HFFc6 (cell line): Measurements from ENCODE around the gene STXBP2. TPM values are rescaled to one million over a fixed set of nuclear protein-coding genes. Genes with fewer than 3 reads are reported as not detected.

Experiments used
- DNase-seq: peaks from one replicate; pipeline ENCODE4 v3.0.0-alpha.2; 2018
- H3K27ac Mint-ChIP-seq: 2 replicates; pipeline ENCODE4 v1.8.0; 2020; ENCODE audit warnings: mild to moderate bottlenecking, mixed read lengths
- H3K27me3 Mint-ChIP-seq: 2 replicates; pipeline ENCODE4 v1.8.0; 2021; ENCODE audit warnings: mild to moderate bottlenecking, moderate library complexity, mixed read lengths; ENCODE audit not compliant: insufficient read depth
- H3K36me3 Mint-ChIP-seq: 2 replicates; pipeline ENCODE4 v1.8.0; 2021; ENCODE audit warnings: low read depth, mixed read lengths
- H3K4me1 Mint-ChIP-seq: 2 replicates; pipeline ENCODE4 v1.8.0; 2020; ENCODE audit warnings: low read depth, mixed read lengths
- H3K4me3 Mint-ChIP-seq: 2 replicates; pipeline ENCODE4 v1.8.0; 2020; ENCODE audit warnings: mild to moderate bottlenecking, moderate library complexity, mixed read lengths
- H3K9me3 Mint-ChIP-seq: 2 replicates; pipeline ENCODE4 v1.8.0; 2020; ENCODE audit warnings: mild to moderate bottlenecking, mixed read lengths
- CTCF ChIP-seq: fragments of 200-600 bp; sonication (generic); IDR thresholded peaks from 2 replicates; pipeline ENCODE4 v1.5.0; 2021; ENCODE audit warnings: antibody characterized with exemption, mild to moderate bottlenecking
- total RNA-seq, 6 experiments: library from RNA; stranded (reverse); fragmentation: NEBNext Ultra II Directional; extraction: Animal tissue kit (Norgen Biotek cat#: 25700); gene quantifications; 2 replicates in 1 of 6; 3 replicates in 5 of 6; pipeline ENCODE4 v1.2.3, GENCODE V29; 2021

The STXBP2 gene
- total RNA-seq, 6 experiments from 2014 or later: 1.8 to 6.7 (median 4.4) TPM

GRCh38 chr19:7657131-7657751 is 20.3 kb downstream of the STXBP2 start:
- Mint-ChIP-seq H3K4me3 (no peak overlapping the region), H3K9me3 (no peaks in the 10 kb centered on the region), H3K27ac (no peak overlapping the region), H3K4me1 (peaks cover 7% of the 10 kb centered on the region), H3K27me3 (peaks cover 32% of the 10 kb centered on the region), H3K36me3 (no peaks in the 10 kb centered on the region)
- DNase-seq: no peak
- no peak for TF ChIP-seq CTCF

DNA sequence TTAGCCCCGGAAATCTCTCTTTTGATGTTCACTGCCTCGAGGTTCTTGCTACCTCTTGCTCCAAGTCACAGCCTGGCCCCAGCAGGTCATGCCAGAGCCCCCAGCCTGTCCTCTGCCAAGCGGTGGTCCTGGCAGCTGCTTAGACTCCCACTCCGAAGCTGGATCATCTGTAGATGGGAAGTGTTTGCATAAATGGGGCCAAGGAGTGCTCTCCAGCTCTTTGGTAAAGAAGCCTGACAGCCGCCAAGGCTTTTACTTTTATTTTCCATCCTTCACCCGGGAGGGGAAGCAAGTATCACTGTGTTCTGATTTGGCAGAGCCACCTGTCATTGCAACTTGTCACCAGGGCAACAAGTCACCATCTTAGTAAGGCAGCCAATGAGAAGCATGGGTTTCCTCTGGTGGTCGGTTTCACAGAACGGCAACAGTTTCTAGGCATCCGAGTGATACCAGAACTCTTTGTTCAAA is 21.3 kb downstream of the STXBP2 start:
- Mint-ChIP-seq H3K4me3 (no peak overlapping the region), H3K27me3 (peaks cover 36% of the 10 kb centered on the region)
- no peak for TF ChIP-seq CTCF

DNA sequence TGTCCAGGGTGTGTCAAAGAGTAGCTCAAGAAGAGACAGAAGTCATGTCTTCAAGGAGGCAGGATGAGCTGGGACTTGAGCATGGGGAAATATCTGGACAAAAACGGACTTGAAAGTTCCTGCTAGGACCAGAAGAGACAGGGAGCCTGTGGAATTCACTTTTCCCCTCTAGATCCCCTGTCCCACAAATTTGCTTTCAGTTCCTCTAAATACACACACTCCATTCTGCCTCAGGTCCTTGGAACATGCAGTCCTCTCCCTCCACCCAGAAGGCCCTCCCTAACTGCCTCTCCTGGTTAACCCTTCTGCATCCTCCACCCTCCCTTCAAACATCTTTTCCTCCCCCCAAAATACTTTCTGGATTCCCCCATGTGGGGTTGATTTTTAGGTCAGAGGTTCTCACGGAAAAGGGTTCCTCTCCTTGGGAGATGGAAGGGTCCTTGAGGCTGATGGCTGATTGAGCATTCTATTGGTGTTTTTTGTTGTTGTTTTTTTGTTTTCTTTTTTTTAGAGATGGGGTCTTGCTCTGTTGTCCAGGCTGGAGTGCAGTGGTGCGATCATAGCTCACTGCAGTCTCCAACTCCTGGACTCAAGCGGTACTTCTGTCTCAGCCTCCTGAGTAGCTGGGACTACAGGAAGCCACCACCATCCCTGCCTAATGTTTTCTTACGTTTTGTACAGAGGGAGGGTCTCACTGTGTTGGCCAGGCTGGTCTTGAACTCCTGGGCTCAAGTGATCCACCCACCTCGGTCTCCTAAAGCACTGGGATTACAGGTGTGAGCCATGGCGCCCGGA is 25.0 kb downstream of the STXBP2 start:
- no peak for TF ChIP-seq CTCF
- Mint-ChIP-seq H3K9me3 (no peaks in the 10 kb centered on the region), H3K27ac (no peak overlapping the region), H3K36me3 (no peaks in the 10 kb centered on the region), H3K4me1 (0 out of 2 replicates have a peak, but pooled peaks cover 5% of the 10 kb centered on the region), H3K27me3 (peaks cover 31% of the 10 kb centered on the region), H3K4me3 (no peak overlapping the region)
- DNase-seq: no peak

More for the DNA sequence above, 21.3 kb downstream of the STXBP2 start:
- no peak for DNase-seq
- Mint-ChIP-seq H3K4me1 (no peaks in the 10 kb centered on the region; the same call in 1 of the 2 replicates), H3K36me3 (no peaks in the 10 kb centered on the region), H3K27ac (no peak overlapping the region), H3K9me3 (no peaks in the 10 kb centered on the region)

- no peak overlapping the region for H3K27ac Mint-ChIP-seq
- no peak for DNase-seq
- no peak for TF ChIP-seq CTCF
- H3K4me1 Mint-ChIP-seq: 0 out of 2 replicates have a peak, but pooled peaks cover 5% of the 10 kb centered on the region
- H3K4me3 Mint-ChIP-seq: no peak overlapping the region
- peaks cover 25% of the 10 kb centered on the region for H3K27me3 Mint-ChIP-seq
- H3K36me3 Mint-ChIP-seq: no peaks in the 10 kb centered on the region
- H3K9me3 Mint-ChIP-seq: no peaks in the 10 kb centered on the region
Measured at GRCh38 chr19:7662657-7663056, 25.7 kb downstream of the STXBP2 start.

DNA sequence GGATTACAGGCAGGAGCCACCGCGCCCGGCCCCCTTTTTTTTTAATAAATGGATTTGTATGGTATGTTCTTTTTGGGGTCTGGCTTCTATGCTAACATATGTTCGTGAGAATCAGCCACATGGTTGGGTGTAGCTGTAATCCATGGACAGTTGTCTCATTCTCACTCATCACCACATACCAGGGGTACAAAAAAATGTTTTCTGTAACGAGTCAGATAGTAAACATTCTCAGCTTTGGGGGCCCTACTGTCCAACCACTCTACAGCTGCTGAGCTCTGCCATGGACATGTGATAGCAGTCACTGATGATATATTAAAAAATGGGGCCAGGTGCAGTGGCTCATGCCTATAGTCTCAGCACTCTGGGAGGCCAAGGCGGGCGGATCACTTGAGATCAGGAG is 26.8 kb downstream of the STXBP2 start:
- peaks cover 25% of the 10 kb centered on the region for H3K27me3 Mint-ChIP-seq
- no peak overlapping the region for H3K27ac Mint-ChIP-seq
- no peak for TF ChIP-seq CTCF
- no peak overlapping the region for H3K4me3 Mint-ChIP-seq
- no peaks in the 10 kb centered on the region for H3K9me3 Mint-ChIP-seq
- H3K36me3 Mint-ChIP-seq: no peaks in the 10 kb centered on the region
- 0 out of 2 replicates have a peak, but pooled peaks cover 5% of the 10 kb centered on the region for H3K4me1 Mint-ChIP-seq
- DNase-seq: no peak
